ENCODE results near the gene CHDH. TPM values are rescaled to one million over a fixed set of nuclear protein-coding genes. Genes with fewer than 3 reads are reported as not detected.
A peak's percentile ranks its signal among the peaks of the same experiment; 100 is the strongest.

The CHDH gene
- polyA plus RNA-seq, 3 donors: not detected

DNA sequence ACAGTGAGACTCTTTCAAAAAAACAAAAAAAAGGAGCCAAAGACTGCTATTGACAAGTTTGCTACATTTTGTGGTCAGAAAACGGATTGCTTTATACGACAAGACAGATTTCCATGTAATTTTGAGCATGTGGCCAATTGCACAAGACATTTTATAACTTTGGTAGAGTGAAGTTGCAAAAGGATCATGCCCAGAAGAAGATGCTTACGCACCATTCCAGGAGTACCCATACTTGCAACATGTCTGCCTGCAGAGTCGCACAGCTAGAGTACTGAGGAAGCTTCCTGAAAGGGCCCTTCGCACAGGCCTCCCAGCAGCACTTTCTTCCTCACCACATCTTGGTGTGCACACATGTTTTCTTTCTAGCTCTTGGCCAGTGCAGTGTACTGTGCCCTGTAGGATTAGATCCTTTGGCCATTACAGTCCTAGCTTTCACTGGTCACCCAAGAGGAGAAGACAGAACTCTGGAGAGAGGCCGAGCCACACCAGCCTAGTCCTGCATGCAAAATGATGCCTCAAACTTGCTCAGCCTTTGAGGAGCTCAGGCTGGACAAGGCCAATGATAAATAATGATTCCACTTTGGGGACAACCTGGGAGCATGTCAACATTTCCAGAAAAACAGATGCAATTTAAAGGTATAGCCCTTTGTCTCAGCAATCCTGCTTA, 11.7 kb downstream of the CHDH start:
- no peak overlapping the region for H3K4me3 Mint-ChIP-seq
- TF ChIP-seq, protein P1, sequence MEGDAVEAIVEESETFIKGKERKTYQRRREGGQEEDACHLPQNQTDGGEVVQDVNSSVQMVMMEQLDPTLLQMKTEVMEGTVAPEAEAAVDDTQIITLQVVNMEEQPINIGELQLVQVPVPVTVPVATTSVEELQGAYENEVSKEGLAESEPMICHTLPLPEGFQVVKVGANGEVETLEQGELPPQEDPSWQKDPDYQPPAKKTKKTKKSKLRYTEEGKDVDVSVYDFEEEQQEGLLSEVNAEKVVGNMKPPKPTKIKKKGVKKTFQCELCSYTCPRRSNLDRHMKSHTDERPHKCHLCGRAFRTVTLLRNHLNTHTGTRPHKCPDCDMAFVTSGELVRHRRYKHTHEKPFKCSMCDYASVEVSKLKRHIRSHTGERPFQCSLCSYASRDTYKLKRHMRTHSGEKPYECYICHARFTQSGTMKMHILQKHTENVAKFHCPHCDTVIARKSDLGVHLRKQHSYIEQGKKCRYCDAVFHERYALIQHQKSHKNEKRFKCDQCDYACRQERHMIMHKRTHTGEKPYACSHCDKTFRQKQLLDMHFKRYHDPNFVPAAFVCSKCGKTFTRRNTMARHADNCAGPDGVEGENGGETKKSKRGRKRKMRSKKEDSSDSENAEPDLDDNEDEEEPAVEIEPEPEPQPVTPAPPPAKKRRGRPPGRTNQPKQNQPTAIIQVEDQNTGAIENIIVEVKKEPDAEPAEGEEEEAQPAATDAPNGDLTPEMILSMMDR (IDR thresholded peaks at IDR 0.05): no peak
- no peak overlapping the region for H3K4me2 ChIP-seq (replicated peaks; ENCODE audit: extremely low read depth, low read length, poor library complexity, severe bottlenecking)
- peaks cover 0 to 2% of the 10 kb centered on the region in 2 donors for H3K36me3 Mint-ChIP-seq
- H3K27me3 ChIP-seq (ENCODE audit: control insufficient read depth in 2 of 2, insufficient read depth in 2 of 2, low read length in 2 of 2): no peaks in the 10 kb centered on the region
- peak; percentile 34 to 82 (median 35) for DNase-seq
- H3K9me3 Mint-ChIP-seq: no peaks in the 10 kb centered on the region
- peaks cover 4 to 9% (median 4%) of the 10 kb centered on the region in 3 donors for H3K27me3 Mint-ChIP-seq (ENCODE audit: low read depth in 3 of 3)
- no peaks in the 10 kb centered on the region for H3K9me3 ChIP-seq (replicated peaks in 1 of 2; ENCODE audit: control insufficient read depth in 1 of 2, insufficient read depth in 1 of 2, low read length in 2 of 2)
- no peaks in the 10 kb centered on the region for H3K36me3 ChIP-seq (replicated peaks in 1 of 2; ENCODE audit: control insufficient read depth in 1 of 2, insufficient read depth in 2 of 2, low read length in 2 of 2)
- intact Hi-C loops (cut with micrococcal nuclease): no loop called here
- peaks cover 19 to 22% of the 10 kb centered on the region in 2 donors for H3K4me1 ChIP-seq (ENCODE audit: control insufficient read depth in 1 of 2, insufficient read depth in 2 of 2, low read length in 2 of 2)
- H4K20me1 ChIP-seq (ENCODE audit: insufficient read depth, low read length): no peaks in the 10 kb centered on the region
- H3K27ac ChIP-seq (ENCODE audit: low read depth in 1 of 2, low read length in 2 of 2): no peak overlapping the region
- no peak overlapping the region for H3K9ac ChIP-seq (ENCODE audit: insufficient read depth, low read length, poor library complexity, severe bottlenecking)
- H3K4me1 Mint-ChIP-seq: peaks cover 20% of the 10 kb centered on the region
- peak overlapping the region; percentile 56 for H2AFZ ChIP-seq (ENCODE audit: insufficient read depth, low read depth, low read length, poor library complexity, severe bottlenecking)
- peak overlapping the region in 6 of 7 donors; percentile 32 to 79 (median 70) for H3K27ac Mint-ChIP-seq
- no peak overlapping the region for H3K4me3 ChIP-seq (replicated peaks in 1 of 3; ENCODE audit: low read depth in 2 of 3, low read length in 3 of 3)
- WGBS (ENCODE audit: insufficient coverage): 21% methylated on average over 6 of the region's 6 CpGs
- H3K79me2 ChIP-seq (ENCODE audit: insufficient read depth, low read length): no peaks in the 10 kb centered on the region

DNA sequence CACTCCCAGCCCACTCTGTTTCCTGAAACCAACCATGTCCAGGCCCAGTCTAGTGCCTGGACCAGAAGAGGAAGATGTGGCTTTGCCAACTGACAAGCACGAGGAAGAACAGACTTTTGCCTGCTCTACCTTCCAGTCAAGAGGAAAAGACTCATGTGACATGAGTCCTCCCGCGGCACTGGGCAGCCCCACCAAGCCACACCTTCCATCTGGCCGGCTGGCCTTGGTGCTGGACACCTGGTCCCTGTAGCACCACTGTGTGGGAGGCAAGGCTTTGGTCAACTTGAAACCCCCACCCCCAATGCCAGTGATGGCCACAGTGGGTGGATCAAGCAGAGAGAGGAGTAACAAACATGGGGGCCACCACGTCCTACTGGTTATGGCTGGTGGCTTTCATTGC, 12.5 kb downstream of the CHDH start:
- Histone ChIP-seq H3K4me3 (replicated peaks in 1 of 3; ENCODE audit: low read depth in 2 of 3, low read length in 3 of 3) (no peak overlapping the region), H3K9me3 (replicated peaks in 1 of 2; ENCODE audit: control insufficient read depth in 1 of 2, insufficient read depth in 1 of 2, low read length in 2 of 2) (no peaks in the 10 kb centered on the region), H3K36me3 (replicated peaks in 1 of 2; ENCODE audit: control insufficient read depth in 1 of 2, insufficient read depth in 2 of 2, low read length in 2 of 2) (no peaks in the 10 kb centered on the region), H3K79me2 (ENCODE audit: insufficient read depth, low read length) (no peaks in the 10 kb centered on the region), H3K27ac (ENCODE audit: low read depth in 1 of 2, low read length in 2 of 2) (no peak overlapping the region), H3K4me1 (ENCODE audit: control insufficient read depth in 1 of 2, insufficient read depth in 2 of 2, low read length in 2 of 2) (peaks cover 19 to 22% of the 10 kb centered on the region in 2 donors), H3K4me2 (replicated peaks; ENCODE audit: extremely low read depth, low read length, poor library complexity, severe bottlenecking) (no peak overlapping the region), H3K9ac (ENCODE audit: insufficient read depth, low read length, poor library complexity, severe bottlenecking) (no peak overlapping the region), H4K20me1 (ENCODE audit: insufficient read depth, low read length) (no peaks in the 10 kb centered on the region), H2AFZ (ENCODE audit: insufficient read depth, low read depth, low read length, poor library complexity, severe bottlenecking) (peak overlapping the region; percentile 40), H3K27me3 (ENCODE audit: control insufficient read depth in 2 of 2, insufficient read depth in 2 of 2, low read length in 2 of 2) (no peaks in the 10 kb centered on the region)
- WGBS (ENCODE audit: insufficient coverage): 0% methylated on average over 1 of the region's 5 CpGs
- peaks cover 0 to 2% of the 10 kb centered on the region in 2 donors for H3K36me3 Mint-ChIP-seq
- H3K4me1 Mint-ChIP-seq: peaks cover 20% of the 10 kb centered on the region
- no peaks in the 10 kb centered on the region for H3K9me3 Mint-ChIP-seq
- H3K27ac Mint-ChIP-seq: peak overlapping the region in 5 of 7 donors; percentile 32 to 79 (median 42)
- intact Hi-C loops (cut with micrococcal nuclease): no loop called here
- DNase-seq: peak in 2 of 3 donors; percentile 4 to 29
- H3K4me3 Mint-ChIP-seq: no peak overlapping the region
- H3K27me3 Mint-ChIP-seq (ENCODE audit: low read depth in 3 of 3): peaks cover 2 to 6% (median 4%) of the 10 kb centered on the region in 3 donors
- TF ChIP-seq, protein P1 (IDR thresholded peaks at IDR 0.05): no peak
